Vein endothelial cell (primary cell): ENCODE data around the gene GRM6. TPM values are rescaled to one million over a fixed set of nuclear protein-coding genes. Genes with fewer than 3 reads are reported as not detected.

ENCODE experiments used
- total RNA-seq: library from RNA; depleted of rRNA; stranded (reverse); fragments of >200 nt; gene quantifications from 2 replicates; pipeline ENCODE4 v1.2.3, GENCODE V29; 2012

GRM6 gene
- total RNA-seq = not detected in 2 replicates

GRCh38 chr5:178994580-178995340 lies at the start of gene GRM6:
TSS of gene GRM6 (minus strand) at chr5:178995320. CDS start at chr5:178994944, 376 bp downstream.

GRCh38 chr5:179023528-179024189 lies 28.5 kb upstream of the GRM6 start, which contains the start of gene ZNF879:
TSS of gene ZNF879 (plus strand) at chr5:179023804. CDS start at chr5:179025005, 1,201 bp downstream.

GRCh38 chr5:178940569-178941360 lies 54.4 kb downstream of the GRM6 start, which contains the start of gene ZNF454:
TSS of gene ZNF454 (plus strand) at chr5:178941198. CDS start at chr5:178942792, 1,594 bp downstream.

Other genes starting within 250 kb of the GRM6 start
- gene ZNF354B, start 135.4 kb downstream of the GRM6 start, total RNA-seq = 10.2 and 11.4 TPM in 2 replicates
- gene ZFP2, start 99.4 kb downstream of the GRM6 start, total RNA-seq = 0.33 and 0.86 TPM in 2 replicates
- 0.98 and 1.1 TPM in 2 replicates for gene ZNF454, start 54.1 kb downstream of the GRM6 start, total RNA-seq
- gene ZNF879, start 28.5 kb upstream of the GRM6 start, total RNA-seq = 4.2 and 4.4 TPM in 2 replicates
- gene ZNF354C, start 65.1 kb upstream of the GRM6 start, total RNA-seq = 5.6 and 6.4 TPM in 2 replicates